GM15510 (cell line): Measurements from ENCODE around the gene TNNC2.

Experiments
- POLR2A ChIP-seq: IDR thresholded peaks from 3 replicates; pipeline ENCODE4 v1.6.1; 2011; ENCODE audit warnings: borderline replicate concordance; ENCODE audit not compliant: insufficient read length; ENCODE audit errors: extremely low read depth

Gene TNNC2

GRCh38 chr20:45827030-45827652 is at the start of gene TNNC2:
TNNC2 (minus strand) TSS chr20:45827312; CDS start chr20:45827248, 64 bp downstream.
- no peak for TF ChIP-seq POLR2A

GRCh38 chr20:45874576-45874975 is 47.5 kb upstream of the TNNC2 start:
- no peak for TF ChIP-seq POLR2A

GRCh38 chr20:45873409-45874103 is 46.4 kb upstream of the TNNC2 start:
- TF ChIP-seq POLR2A, result no peak

- no peak for TF ChIP-seq POLR2A
These were observed 45.5 kb upstream of the TNNC2 start for GRCh38 chr20:45872626-45873025.

- TF ChIP-seq POLR2A, result no peak
These were observed 40.7 kb upstream of the TNNC2 start for GRCh38 chr20:45867819-45868176.

GRCh38 chr20:45867136-45867818 is 40.2 kb upstream of the TNNC2 start:
- TF ChIP-seq POLR2A, result no peak

GRCh38 chr20:45866454-45866853 is 39.3 kb upstream of the TNNC2 start:
- no peak for TF ChIP-seq POLR2A

GRCh38 chr20:45863543-45864470 is 36.7 kb upstream of the TNNC2 start:
- no peak for TF ChIP-seq POLR2A

- TF ChIP-seq POLR2A, result no peak
These were observed 34.3 kb upstream of the TNNC2 start for GRCh38 chr20:45861221-45862075.

- TF ChIP-seq POLR2A, result no peak
These were observed 33.6 kb upstream of the TNNC2 start for GRCh38 chr20:45860560-45861220.

- no peak for TF ChIP-seq POLR2A
These were observed 32.8 kb upstream of the TNNC2 start for GRCh38 chr20:45859916-45860315.

GRCh38 chr20:45857882-45858216 is 30.7 kb upstream of the TNNC2 start:
- TF ChIP-seq POLR2A, result no peak

GRCh38 chr20:45857114-45857881 is 30.2 kb upstream of the TNNC2 start, which contains the start of the genes ACOT8 and ZSWIM3:
ACOT8 (minus strand) TSS chr20:45857392; CDS start chr20:45857315, 77 bp downstream.
ZSWIM3 (plus strand) TSS chr20:45857614; CDS start chr20:45857826, 212 bp downstream.
- TF ChIP-seq POLR2A, result peak; percentile 92
